Type B pancreatic cell (in vitro differentiated cells): ENCODE results near the gene MIOS. TPM values are rescaled to one million over a fixed set of nuclear protein-coding genes. Genes with fewer than 3 reads are reported as not detected.

Experiments
- DNase-seq: peaks from one replicate; pipeline ENCODE4 v3.0.0; 2021; ENCODE audit warnings: mixed read lengths; ENCODE audit not compliant: unreplicated experiment; ENCODE audit errors: extremely low spot score
- H3K27ac Mint-ChIP-seq: 2 replicates; pipeline ENCODE4 v1.8.0; 2021; ENCODE audit warnings: mild to moderate bottlenecking, mixed read lengths
- H3K27me3 Mint-ChIP-seq: 2 replicates; pipeline ENCODE4 v1.8.0; 2021; ENCODE audit warnings: mixed read lengths
- H3K36me3 Mint-ChIP-seq: 2 replicates; pipeline ENCODE4 v1.8.0; 2021; ENCODE audit warnings: mixed read lengths
- H3K4me1 Mint-ChIP-seq: one replicate; pipeline ENCODE4 v1.8.0; 2021; ENCODE audit warnings: mixed read lengths; ENCODE audit not compliant: unreplicated experiment
- H3K4me3 Mint-ChIP-seq: 2 replicates; pipeline ENCODE4 v1.8.0; 2021; ENCODE audit warnings: mild to moderate bottlenecking, mixed read lengths
- H3K9me3 Mint-ChIP-seq: 2 replicates; pipeline ENCODE4 v1.8.0; 2021; ENCODE audit warnings: mixed read lengths
- CTCF ChIP-seq: fragments of 200-600 bp; sonication (generic); conservative IDR thresholded peaks from 2 replicates; pipeline ENCODE4 v1.5.0; 2021; ENCODE audit warnings: antibody characterized with exemption, mild to moderate bottlenecking
- total RNA-seq: library from RNA; stranded (reverse); gene quantifications from 2 replicates; pipeline ENCODE4 v1.2.1, GENCODE V29; 2021; ENCODE audit warnings: low replicate concordance

The MIOS gene
- total RNA-seq, 1 donor from 2014 or later = 43.6 TPM

GRCh38 chr7:7577888-7578287 is 11.2 kb downstream of the MIOS start:
- Mint-ChIP-seq H3K27ac (no peak overlapping the region), H3K27me3 (no peaks in the 10 kb centered on the region), H3K9me3 (no peaks in the 10 kb centered on the region), H3K4me3 (no peak overlapping the region), H3K4me1 (no peaks in the 10 kb centered on the region), H3K36me3 (peaks cover 36% of the 10 kb centered on the region)
- no peak for DNase-seq
- no peak for TF ChIP-seq CTCF

DNA sequence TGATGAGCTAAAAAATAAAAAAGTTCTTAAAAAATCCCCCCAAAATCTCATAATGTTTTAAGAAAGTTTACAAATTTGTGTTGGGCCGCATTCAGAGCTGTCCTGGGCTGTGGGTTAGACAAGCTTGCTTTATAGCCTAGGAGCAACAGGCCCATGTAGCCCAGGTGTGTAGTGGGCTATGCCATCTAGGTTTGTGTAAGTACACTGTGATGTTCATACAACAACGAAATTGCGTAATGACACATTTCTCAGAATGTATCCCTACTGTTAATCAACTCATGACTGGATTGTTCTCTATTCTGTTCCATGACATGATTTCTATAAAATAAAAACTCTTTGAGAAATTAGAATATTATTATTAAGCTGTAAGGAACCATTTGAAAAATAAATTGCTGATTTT is 13.0 kb downstream of the MIOS start:
- Mint-ChIP-seq H3K4me1 (no peaks in the 10 kb centered on the region), H3K4me3 (no peak overlapping the region), H3K9me3 (no peaks in the 10 kb centered on the region), H3K27me3 (no peaks in the 10 kb centered on the region), H3K36me3 (peaks cover 22% of the 10 kb centered on the region), H3K27ac (no peak overlapping the region)
- TF ChIP-seq CTCF = no peak
- DNase-seq = no peak

- H3K9me3 Mint-ChIP-seq = no peaks in the 10 kb centered on the region
- no peaks in the 10 kb centered on the region for H3K4me1 Mint-ChIP-seq
- no peak for TF ChIP-seq CTCF
- DNase-seq = no peak
- peaks cover 18% of the 10 kb centered on the region for H3K36me3 Mint-ChIP-seq
- no peak overlapping the region for H3K4me3 Mint-ChIP-seq
- H3K27me3 Mint-ChIP-seq = no peaks in the 10 kb centered on the region
- H3K27ac Mint-ChIP-seq = peak overlapping the region; percentile 36
Observed at GRCh38 chr7:7581531-7582179, 15.0 kb downstream of the MIOS start.

DNA sequence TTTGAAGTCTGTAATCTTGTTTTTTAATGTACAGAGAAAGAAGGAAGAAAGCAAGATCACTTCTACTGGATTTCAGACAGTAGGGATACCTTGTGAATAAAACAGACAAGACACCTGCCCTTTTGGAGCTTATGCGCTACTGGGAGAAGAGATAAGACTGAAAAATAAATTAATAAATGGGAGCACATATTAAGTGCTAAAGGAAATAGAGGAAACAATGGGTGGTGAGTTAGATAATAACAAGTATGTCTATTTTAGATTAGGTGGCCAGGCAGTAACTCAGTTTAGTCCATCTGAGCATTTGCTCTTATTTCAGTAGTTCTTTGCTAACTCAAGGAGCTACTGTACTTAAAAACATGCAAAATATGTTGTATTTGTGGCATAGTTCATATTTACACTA is 15.9 kb downstream of the MIOS start:
- H3K27me3 Mint-ChIP-seq = no peaks in the 10 kb centered on the region
- H3K27ac Mint-ChIP-seq = no peak overlapping the region
- H3K9me3 Mint-ChIP-seq = no peaks in the 10 kb centered on the region
- no peak for DNase-seq
- H3K4me1 Mint-ChIP-seq = no peaks in the 10 kb centered on the region
- peaks cover 18% of the 10 kb centered on the region for H3K36me3 Mint-ChIP-seq
- no peak overlapping the region for H3K4me3 Mint-ChIP-seq
- no peak for TF ChIP-seq CTCF

DNA sequence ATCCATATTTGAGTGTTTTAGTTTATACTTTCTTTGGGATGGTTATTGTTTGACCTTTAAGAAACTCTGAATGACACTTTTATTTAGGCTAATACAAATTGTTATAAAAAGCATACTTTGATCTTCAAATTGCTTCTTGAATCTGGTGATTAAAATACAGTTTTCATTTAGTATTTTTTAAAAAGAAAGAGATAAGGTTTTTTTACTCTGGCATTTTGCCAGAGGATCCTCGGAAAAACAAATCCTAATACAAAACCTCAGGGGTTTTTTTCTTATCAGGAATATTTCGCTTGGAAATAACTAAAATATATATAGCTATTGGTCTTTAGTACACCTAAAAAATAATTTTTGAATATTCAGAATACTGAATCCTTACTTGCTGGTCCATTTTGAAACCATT is 17.0 kb downstream of the MIOS start:
- Mint-ChIP-seq H3K4me1 (no peaks in the 10 kb centered on the region), H3K27me3 (no peaks in the 10 kb centered on the region), H3K36me3 (peaks cover 20% of the 10 kb centered on the region), H3K9me3 (no peaks in the 10 kb centered on the region), H3K27ac (no peak overlapping the region), H3K4me3 (no peak overlapping the region)
- no peak for DNase-seq
- no peak for TF ChIP-seq CTCF

GRCh38 chr7:7584653-7585052 is 18.0 kb downstream of the MIOS start:
- TF ChIP-seq CTCF = no peak
- Mint-ChIP-seq H3K27me3 (no peaks in the 10 kb centered on the region), H3K27ac (no peak overlapping the region), H3K4me3 (no peak overlapping the region), H3K4me1 (no peaks in the 10 kb centered on the region), H3K9me3 (no peaks in the 10 kb centered on the region), H3K36me3 (peaks cover 17% of the 10 kb centered on the region)
- no peak for DNase-seq
